Measurements from ENCODE around the gene CCNQ.

CCNQ gene

GRCh38 chrX:153636716-153637115 is 37.8 kb upstream of the CCNQ start:
- no peak for DNase-seq

- no peak for DNase-seq
These were observed 37.1 kb upstream of the CCNQ start for GRCh38 chrX:153635788-153636668.

GRCh38 chrX:153635388-153635787 is 36.4 kb upstream of the CCNQ start:
- DNase-seq: no peak

GRCh38 chrX:153634832-153635231 is 35.9 kb upstream of the CCNQ start:
- no peak for DNase-seq

- DNase-seq: no peak
These were observed 35.3 kb upstream of the CCNQ start for GRCh38 chrX:153634236-153634635.

- no peak for DNase-seq
These were observed 34.8 kb upstream of the CCNQ start for GRCh38 chrX:153633607-153634180.

- no peak for DNase-seq
These were observed 34.1 kb upstream of the CCNQ start for GRCh38 chrX:153633048-153633447.

GRCh38 chrX:153632595-153632946 is 33.6 kb upstream of the CCNQ start:
- DNase-seq: no peak

- DNase-seq: no peak
These were observed 33.1 kb upstream of the CCNQ start for GRCh38 chrX:153631907-153632594.

GRCh38 chrX:153631346-153631745 is 32.4 kb upstream of the CCNQ start:
- no peak for DNase-seq

GRCh38 chrX:153628665-153629064 is 29.7 kb upstream of the CCNQ start:
- no peak for DNase-seq

GRCh38 chrX:153628129-153628528 is 29.2 kb upstream of the CCNQ start:
- no peak for DNase-seq

- DNase-seq: no peak
These were observed 28.8 kb upstream of the CCNQ start for GRCh38 chrX:153627675-153628111.

- no peak for DNase-seq
These were observed 28.1 kb upstream of the CCNQ start for GRCh38 chrX:153626863-153627674.

GRCh38 chrX:153626025-153626633 is 27.2 kb upstream of the CCNQ start:
- no peak for DNase-seq

GRCh38 chrX:153625271-153626024 is 26.5 kb upstream of the CCNQ start:
- DNase-seq: no peak

- DNase-seq: no peak
These were observed 25.5 kb upstream of the CCNQ start for GRCh38 chrX:153624196-153625091.

- DNase-seq: no peak
These were observed 24.5 kb upstream of the CCNQ start for GRCh38 chrX:153623310-153624029.

GRCh38 chrX:153622661-153623309 is 23.8 kb upstream of the CCNQ start:
- no peak for DNase-seq

All from activated CD4-positive, alpha-beta T cell treated with anti-CD3 and anti-CD28 coated beads, Interleukin-2, amount 50 U/mL, for 4 hours (primary cell).